Measurements from ENCODE around the gene TMEM132C.

The TMEM132C gene

DNA sequence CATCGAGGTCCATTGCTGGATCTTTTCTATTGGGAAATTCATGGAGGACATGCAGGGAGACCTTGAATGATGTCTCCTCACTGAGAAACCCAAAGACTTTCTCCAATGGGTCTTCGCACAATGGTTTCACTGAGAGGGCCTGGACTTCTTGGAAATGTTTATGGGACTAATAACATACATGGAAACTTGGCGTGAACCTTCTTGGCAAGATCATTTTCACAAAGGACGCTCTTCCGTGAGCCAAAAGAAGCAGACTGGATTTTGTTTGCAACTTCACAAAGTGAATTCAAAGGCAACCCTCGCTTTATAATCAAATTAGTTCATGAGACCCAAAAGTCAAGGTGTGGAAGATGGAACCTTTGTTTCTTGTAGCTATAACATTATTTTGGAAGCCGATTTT, 154.4 kb downstream of the TMEM132C start:
- no peak overlapping the region for H3K4me3 ChIP-seq (ENCODE audit: insufficient read depth, low read length, poor library complexity, severe bottlenecking)
- no peaks in the 10 kb centered on the region for H3F3A ChIP-seq (ENCODE audit: insufficient read depth)
- no peaks in the 10 kb centered on the region for H4K20me1 ChIP-seq (ENCODE audit: low read depth, low read length)
- H3K4me2 ChIP-seq (ENCODE audit: low read depth, low read length, poor library complexity, severe bottlenecking): no peak overlapping the region
- TF ChIP-seq, protein P1, sequence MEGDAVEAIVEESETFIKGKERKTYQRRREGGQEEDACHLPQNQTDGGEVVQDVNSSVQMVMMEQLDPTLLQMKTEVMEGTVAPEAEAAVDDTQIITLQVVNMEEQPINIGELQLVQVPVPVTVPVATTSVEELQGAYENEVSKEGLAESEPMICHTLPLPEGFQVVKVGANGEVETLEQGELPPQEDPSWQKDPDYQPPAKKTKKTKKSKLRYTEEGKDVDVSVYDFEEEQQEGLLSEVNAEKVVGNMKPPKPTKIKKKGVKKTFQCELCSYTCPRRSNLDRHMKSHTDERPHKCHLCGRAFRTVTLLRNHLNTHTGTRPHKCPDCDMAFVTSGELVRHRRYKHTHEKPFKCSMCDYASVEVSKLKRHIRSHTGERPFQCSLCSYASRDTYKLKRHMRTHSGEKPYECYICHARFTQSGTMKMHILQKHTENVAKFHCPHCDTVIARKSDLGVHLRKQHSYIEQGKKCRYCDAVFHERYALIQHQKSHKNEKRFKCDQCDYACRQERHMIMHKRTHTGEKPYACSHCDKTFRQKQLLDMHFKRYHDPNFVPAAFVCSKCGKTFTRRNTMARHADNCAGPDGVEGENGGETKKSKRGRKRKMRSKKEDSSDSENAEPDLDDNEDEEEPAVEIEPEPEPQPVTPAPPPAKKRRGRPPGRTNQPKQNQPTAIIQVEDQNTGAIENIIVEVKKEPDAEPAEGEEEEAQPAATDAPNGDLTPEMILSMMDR (IDR thresholded peaks at IDR 0.05; ENCODE audit: insufficient read depth, low read length, poor library complexity, severe bottlenecking): no peak
- no peak for TF ChIP-seq EZH2phosphoT487 (conservative IDR thresholded peaks at IDR 0.05; ENCODE audit: low read length)
- no peaks in the 10 kb centered on the region for H3K9me3 ChIP-seq (ENCODE audit: insufficient read depth, low read length)
- no peaks in the 10 kb centered on the region for H3K27me3 ChIP-seq (ENCODE audit: low read length)
- no peak overlapping the region for H2AFZ ChIP-seq (ENCODE audit: low read depth, low read length, severe bottlenecking)
- H3K27ac ChIP-seq (ENCODE audit: low read depth, low read length): no peak overlapping the region
- H3K9ac ChIP-seq (ENCODE audit: low read length): no peak overlapping the region
- no peaks in the 10 kb centered on the region for H3K9me2 ChIP-seq (replicated peaks; ENCODE audit: insufficient read depth, low read length)
- H3K79me2 ChIP-seq (ENCODE audit: insufficient read depth, low read length): no peaks in the 10 kb centered on the region
- H3K36me3 ChIP-seq (ENCODE audit: low read length): no peaks in the 10 kb centered on the region

DNA sequence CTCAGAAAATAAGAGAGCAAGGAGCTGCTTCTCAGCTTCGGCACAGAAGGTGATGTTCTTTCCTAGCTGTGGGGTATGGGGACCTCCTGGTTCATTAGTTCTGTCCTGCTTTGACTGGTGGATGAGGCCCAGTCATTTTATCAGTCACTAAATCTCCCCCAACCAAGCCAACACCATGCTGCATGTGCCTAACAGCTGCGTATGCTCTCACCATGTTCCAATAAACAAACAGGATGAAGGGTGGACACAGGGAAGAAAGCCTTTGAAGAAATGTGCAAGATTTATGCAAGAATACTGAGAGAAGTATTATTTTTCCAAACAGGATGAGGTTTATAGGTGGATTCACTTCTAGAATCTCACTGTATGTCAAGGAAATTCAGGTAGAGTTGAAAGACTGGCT, 156.2 kb downstream of the TMEM132C start:
- Histone ChIP-seq H3K4me3 (ENCODE audit: insufficient read depth, low read length, poor library complexity, severe bottlenecking) (no peak overlapping the region), H4K20me1 (ENCODE audit: low read depth, low read length) (no peaks in the 10 kb centered on the region), H3K36me3 (ENCODE audit: low read length) (no peaks in the 10 kb centered on the region), H3F3A (ENCODE audit: insufficient read depth) (no peaks in the 10 kb centered on the region), H3K27ac (ENCODE audit: low read depth, low read length) (no peak overlapping the region), H3K27me3 (ENCODE audit: low read length) (no peaks in the 10 kb centered on the region), H3K9ac (ENCODE audit: low read length) (no peak overlapping the region), H3K9me2 (replicated peaks; ENCODE audit: insufficient read depth, low read length) (no peaks in the 10 kb centered on the region), H2AFZ (ENCODE audit: low read depth, low read length, severe bottlenecking) (no peak overlapping the region), H3K79me2 (ENCODE audit: insufficient read depth, low read length) (no peaks in the 10 kb centered on the region), H3K9me3 (ENCODE audit: insufficient read depth, low read length) (no peaks in the 10 kb centered on the region), H3K4me2 (ENCODE audit: low read depth, low read length, poor library complexity, severe bottlenecking) (no peak overlapping the region)
- TF ChIP-seq EZH2phosphoT487 (conservative IDR thresholded peaks at IDR 0.05; ENCODE audit: low read length): no peak
- TF ChIP-seq, protein P1 (IDR thresholded peaks at IDR 0.05; ENCODE audit: insufficient read depth, low read length, poor library complexity, severe bottlenecking): no peak

DNA sequence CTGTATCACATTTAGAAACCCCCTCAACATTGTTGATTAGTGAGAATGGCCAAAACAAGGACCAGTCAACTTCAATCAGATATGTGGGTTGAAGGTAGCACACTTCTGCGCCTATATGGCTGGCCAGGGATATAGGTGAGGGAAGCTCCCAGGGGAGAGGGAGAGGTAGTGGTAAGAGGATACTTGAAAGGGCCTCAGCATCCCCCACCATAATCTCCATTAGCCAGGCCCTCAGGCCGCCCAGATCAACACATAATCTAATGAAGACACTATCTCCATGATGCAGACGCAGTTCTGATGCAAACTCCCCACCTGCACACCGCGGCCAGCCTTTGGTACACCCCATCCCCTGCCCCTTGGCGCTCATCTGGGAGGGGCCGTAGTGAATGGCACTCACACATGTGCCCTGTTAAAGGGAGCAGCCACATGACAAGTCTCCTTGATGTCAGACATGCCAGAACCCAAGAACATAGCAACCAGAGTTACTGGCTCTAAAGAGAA, 158.0 kb downstream of the TMEM132C start:
- H3K9me2 ChIP-seq (replicated peaks; ENCODE audit: insufficient read depth, low read length): no peaks in the 10 kb centered on the region
- no peak overlapping the region for H3K9ac ChIP-seq (ENCODE audit: low read length)
- H3K79me2 ChIP-seq (ENCODE audit: insufficient read depth, low read length): no peaks in the 10 kb centered on the region
- H3K27ac ChIP-seq (ENCODE audit: low read depth, low read length): no peak overlapping the region
- H4K20me1 ChIP-seq (ENCODE audit: low read depth, low read length): no peaks in the 10 kb centered on the region
- TF ChIP-seq, protein P1 (IDR thresholded peaks at IDR 0.05; ENCODE audit: insufficient read depth, low read length, poor library complexity, severe bottlenecking): no peak
- TF ChIP-seq EZH2phosphoT487 (conservative IDR thresholded peaks at IDR 0.05; ENCODE audit: low read length): no peak
- no peaks in the 10 kb centered on the region for H3K9me3 ChIP-seq (ENCODE audit: insufficient read depth, low read length)
- H3K27me3 ChIP-seq (ENCODE audit: low read length): no peaks in the 10 kb centered on the region
- H3K4me3 ChIP-seq (ENCODE audit: insufficient read depth, low read length, poor library complexity, severe bottlenecking): no peak overlapping the region
- H3K4me2 ChIP-seq (ENCODE audit: low read depth, low read length, poor library complexity, severe bottlenecking): no peak overlapping the region
- H2AFZ ChIP-seq (ENCODE audit: low read depth, low read length, severe bottlenecking): no peak overlapping the region
- H3F3A ChIP-seq (ENCODE audit: insufficient read depth): no peaks in the 10 kb centered on the region
- no peaks in the 10 kb centered on the region for H3K36me3 ChIP-seq (ENCODE audit: low read length)
